ENCODE data around the gene POLDIP2.

DNA sequence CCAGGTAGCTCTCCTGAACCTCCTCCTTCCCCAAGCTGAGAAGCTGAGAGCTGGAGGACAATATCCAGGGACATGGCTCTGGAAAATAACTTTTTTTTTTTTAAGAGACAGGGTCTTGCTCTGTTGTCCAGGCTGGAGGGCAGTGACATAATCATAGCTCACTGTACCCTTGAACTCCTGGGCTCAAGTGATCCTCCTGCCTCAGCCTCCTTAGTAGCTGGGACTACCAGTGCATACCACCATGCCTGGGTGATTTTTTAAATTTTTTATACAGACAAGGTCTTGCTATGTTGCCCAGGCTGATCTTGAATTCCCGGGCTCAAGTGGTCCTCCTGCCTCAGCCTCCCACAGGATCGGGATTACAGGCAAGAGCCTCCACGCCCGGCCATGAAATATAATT is 42.5 kb upstream of the POLDIP2 start:
- TF ChIP-seq, protein P1, sequence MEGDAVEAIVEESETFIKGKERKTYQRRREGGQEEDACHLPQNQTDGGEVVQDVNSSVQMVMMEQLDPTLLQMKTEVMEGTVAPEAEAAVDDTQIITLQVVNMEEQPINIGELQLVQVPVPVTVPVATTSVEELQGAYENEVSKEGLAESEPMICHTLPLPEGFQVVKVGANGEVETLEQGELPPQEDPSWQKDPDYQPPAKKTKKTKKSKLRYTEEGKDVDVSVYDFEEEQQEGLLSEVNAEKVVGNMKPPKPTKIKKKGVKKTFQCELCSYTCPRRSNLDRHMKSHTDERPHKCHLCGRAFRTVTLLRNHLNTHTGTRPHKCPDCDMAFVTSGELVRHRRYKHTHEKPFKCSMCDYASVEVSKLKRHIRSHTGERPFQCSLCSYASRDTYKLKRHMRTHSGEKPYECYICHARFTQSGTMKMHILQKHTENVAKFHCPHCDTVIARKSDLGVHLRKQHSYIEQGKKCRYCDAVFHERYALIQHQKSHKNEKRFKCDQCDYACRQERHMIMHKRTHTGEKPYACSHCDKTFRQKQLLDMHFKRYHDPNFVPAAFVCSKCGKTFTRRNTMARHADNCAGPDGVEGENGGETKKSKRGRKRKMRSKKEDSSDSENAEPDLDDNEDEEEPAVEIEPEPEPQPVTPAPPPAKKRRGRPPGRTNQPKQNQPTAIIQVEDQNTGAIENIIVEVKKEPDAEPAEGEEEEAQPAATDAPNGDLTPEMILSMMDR (IDR thresholded peaks at IDR 0.05), result no peak
- TF ChIP-seq ZFX (IDR thresholded peaks at IDR 0.05; ENCODE audit: borderline replicate concordance), result no peak

Measured in 22Rv1 (cell line).